Measurements from ENCODE around the gene ATRIP.
"Not testable (repeated sequence)": the region's sequence is repeated elsewhere in the genome, so short reads cannot be mapped to it uniquely, and the experiment has no call there.

Gene ATRIP

GRCh38 chr3:48470286-48470685 lies 23.7 kb downstream of the ATRIP start:
- DNase-seq: no peak

- no peak for DNase-seq
These were observed 26.1 kb downstream of the ATRIP start for GRCh38 chr3:48472673-48472922.

- DNase-seq: peak; percentile 89
These were observed 26.5 kb downstream of the ATRIP start for GRCh38 chr3:48472923-48473616.

GRCh38 chr3:48473617-48473952 lies 27.0 kb downstream of the ATRIP start:
- DNase-seq: no peak

GRCh38 chr3:48474031-48474430 lies 27.5 kb downstream of the ATRIP start:
- not testable (repeated sequence) for DNase-seq

- DNase-seq: no peak
These were observed 28.1 kb downstream of the ATRIP start for GRCh38 chr3:48474619-48475018.

GRCh38 chr3:48475188-48475587 lies 28.7 kb downstream of the ATRIP start:
- no peak for DNase-seq

- no peak for DNase-seq
These were observed 30.0 kb downstream of the ATRIP start for GRCh38 chr3:48476426-48477053.

- DNase-seq: no peak
These were observed 31.5 kb downstream of the ATRIP start for GRCh38 chr3:48477959-48478520.

GRCh38 chr3:48478626-48479555 lies 32.4 kb downstream of the ATRIP start:
- DNase-seq: no peak

- DNase-seq: not testable (repeated sequence)
These were observed 34.4 kb downstream of the ATRIP start for GRCh38 chr3:48480891-48481290.

GRCh38 chr3:48482822-48483221 lies 36.3 kb downstream of the ATRIP start:
- DNase-seq: not testable (repeated sequence)

GRCh38 chr3:48486952-48487351 lies 40.4 kb downstream of the ATRIP start:
- DNase-seq: no peak

GRCh38 chr3:48492461-48493202 lies 46.1 kb downstream of the ATRIP start:
- DNase-seq: no peak

GRCh38 chr3:48493203-48493501 lies 46.6 kb downstream of the ATRIP start:
- no peak for DNase-seq

- DNase-seq: no peak
These were observed 54.1 kb downstream of the ATRIP start for GRCh38 chr3:48500656-48501055.

GRCh38 chr3:48501196-48501595 lies 54.7 kb downstream of the ATRIP start:
- no peak for DNase-seq

- DNase-seq: no peak
These were observed 55.6 kb downstream of the ATRIP start for GRCh38 chr3:48502121-48502520.

- no peak for DNase-seq
These were observed 56.2 kb downstream of the ATRIP start for GRCh38 chr3:48502728-48503168.

- DNase-seq: no peak
These were observed 57.0 kb downstream of the ATRIP start for GRCh38 chr3:48503401-48504050.

GRCh38 chr3:48504051-48504946 lies 57.8 kb downstream of the ATRIP start, which contains the start of gene SHISA5:
TSS of gene SHISA5 (minus strand) at chr3:48504174. CDS start at chr3:48504094, 80 bp downstream.
- peak; percentile 20 for DNase-seq
